ENCODE measurements around the gene CHRNA4.

GRCh38 chr20:63322146-63322932 is 38.8 kb downstream of the CHRNA4 start:
- TF ChIP-seq CTCF (IDR thresholded peaks at IDR 0.05): no peak
- TF ChIP-seq POLR2A (IDR thresholded peaks at IDR 0.05): no peak
